T-cell (primary cell): ENCODE measurements around the gene BRD1. TPM values are rescaled to one million over a fixed set of nuclear protein-coding genes. Genes with fewer than 3 reads are reported as not detected.

Source experiments
- ATAC-seq, 4 experiments: fragments of 200-7000 bp in 3 of 4; fragments of 150-1000 bp in 1 of 4; cut with Tn5 transposase; replicated peaks in 1 of 4; 1 replicate in 3 of 4; 2 replicates in 1 of 4; pipeline ENCODE4 v1.10.0; 2021; ENCODE audit warnings: moderate library complexity in 3 of 4, mild to moderate bottlenecking in 2 of 4, moderate number of reproducible peaks in 1 of 4
- CTCF ChIA-PET, 2 donors: fragments of 300-600 bp; sonication (Branson Sonifier 250); formaldehyde crosslinking; loops; one replicate each; lab custom pipeline; 2022; ENCODE audit warnings: antibody characterized with exemption in 2 of 2; lab: Charles Lee
- POLR2A ChIA-PET, 2 donors: fragments of 300-600 bp; sonication (Branson Sonifier 250); formaldehyde crosslinking; loops; one replicate each; lab custom pipeline; 2022; ENCODE audit warnings: antibody characterized with exemption in 2 of 2; lab: Charles Lee
- DNase-seq, 35 experiments: peaks; one replicate each; pipeline versions ENCODE4 v3.0.0 to v3.0.0-alpha.2; 2013 to 2023
- H3K27ac ChIP-seq: one replicate; pipeline ENCODE4 v1.5.1; 2013; ENCODE audit warnings: low read length
- H3K27me3 ChIP-seq, 2 experiments: replicated peaks in 1 of 2; 1 replicate in 1 of 2; 2 replicates in 1 of 2; pipeline versions ENCODE4 v1.6.1 to v1.7.0; 2013; ENCODE audit warnings: low read length in 1 of 2, mixed read lengths in 1 of 2; ENCODE audit not compliant: control insufficient read depth in 2 of 2, insufficient read depth in 2 of 2; ENCODE audit errors: extremely low read depth in 1 of 2
- H3K36me3 ChIP-seq, 2 donors: 1 replicate in 1 of 2; 2 replicates in 1 of 2; pipeline versions ENCODE4 v1.6.1 to v1.7.0; 2013; ENCODE audit warnings: low read length in 1 of 2; ENCODE audit not compliant: control insufficient read depth in 2 of 2, insufficient read depth in 1 of 2; ENCODE audit errors: extremely low read depth in 1 of 2
- H3K4me1 ChIP-seq, 2 experiments: 1 replicate in 1 of 2; 2 replicates in 1 of 2; pipeline versions ENCODE4 v1.6.1 to v1.7.0; 2013; ENCODE audit warnings: low read length in 2 of 2, mixed read lengths in 1 of 2; ENCODE audit not compliant: insufficient read depth in 2 of 2, control insufficient read depth in 1 of 2; ENCODE audit errors: extremely low read depth in 1 of 2
- H3K4me3 ChIP-seq, 2 donors: 1 replicate in 1 of 2; 2 replicates in 1 of 2; pipeline versions ENCODE4 v1.5.1 to v1.7.0; 2013; ENCODE audit warnings: mild to moderate bottlenecking in 2 of 2, low read length in 1 of 2, moderate library complexity in 1 of 2; ENCODE audit not compliant: control insufficient read depth in 1 of 2; ENCODE audit errors: extremely low read depth in 1 of 2
- H3K9me3 ChIP-seq: 2 replicates; pipeline ENCODE4 v1.7.0; 2013
- H3K27ac Mint-ChIP-seq, 2 donors: one replicate each; pipeline ENCODE4 v1.8.0; 2020 to 2021; ENCODE audit warnings: mild to moderate bottlenecking in 2 of 2, mixed read lengths in 2 of 2
- H3K27me3 Mint-ChIP-seq, 2 donors: one replicate each; pipeline ENCODE4 v1.8.0; 2021 to 2022; ENCODE audit warnings: mixed read lengths in 2 of 2
- H3K36me3 Mint-ChIP-seq: one replicate; pipeline ENCODE4 v1.8.0; 2021; ENCODE audit warnings: mixed read lengths
- H3K4me1 Mint-ChIP-seq, 3 donors: one replicate each; pipeline ENCODE4 v1.8.0; 2020 to 2022; ENCODE audit warnings: mixed read lengths in 3 of 3, mild to moderate bottlenecking in 1 of 3
- H3K4me3 Mint-ChIP-seq, 3 donors: one replicate each; pipeline ENCODE4 v1.8.0; 2020 to 2022; ENCODE audit warnings: mild to moderate bottlenecking in 3 of 3, mixed read lengths in 3 of 3, moderate library complexity in 3 of 3
- H3K9me3 Mint-ChIP-seq, 3 donors: one replicate each; pipeline ENCODE4 v1.8.0; 2020 to 2022; ENCODE audit warnings: mixed read lengths in 3 of 3
- WGBS: methylation state at CpG from one replicate; pipeline ENCODE4 v1.1.5; 2013; ENCODE audit warnings: missing lambda C conversion rate; ENCODE audit not compliant: insufficient coverage; 5-methylcytosine and 5-hydroxymethylcytosine counted together
- total RNA-seq, 35 experiments: library from RNA in 6 of 35; stranded (reverse) in 6 of 35; fragments of 120-200 nt in 1 of 35; gene quantifications; one replicate each; pipeline versions ENCODE4 v1.2.1 to v1.2.4 and lab custom pipeline; 2013 to 2026

The BRD1 gene
- total RNA-seq, 5 donors from 2014 or later (not counting 1 experiment from before 2014, with no cell fraction given) = 86.4 to 140 (median 92.9) TPM

GRCh38 chr22:49749885-49750510 is 77.7 kb downstream of the BRD1 start:
- CTCF ChIA-PET = interaction anchor here in 1 of 2 donors (0.5 kb wide), 1 partner anchor 42 kb away, joined by 3 read pairs; no protein-coding TSS in a partner anchor
- no peak for DNase-seq
- 88% methylated on average over 21 of the region's 24 CpGs for WGBS

GRCh38 chr22:49749227-49749626 is 78.4 kb downstream of the BRD1 start:
- H3K4me3 Mint-ChIP-seq = no peak overlapping the region
- H3K27me3 ChIP-seq = peaks cover 0 to 31% of the 10 kb centered on the region in 2 experiments
- no peak overlapping the region for H3K4me3 ChIP-seq
- peaks cover 10% of the 10 kb centered on the region for H3K9me3 ChIP-seq
- H3K27me3 Mint-ChIP-seq = peaks cover 0 to 6% of the 10 kb centered on the region in 2 donors
- peaks cover 15% of the 10 kb centered on the region for H3K36me3 Mint-ChIP-seq
- H3K27ac ChIP-seq = no peak overlapping the region
- no peaks in the 10 kb centered on the region for H3K4me1 Mint-ChIP-seq
- ChIA-PET POLR2A (no interaction called here), CTCF (no interaction called here)
- no peaks in the 10 kb centered on the region for H3K36me3 ChIP-seq
- 93% methylated on average over 6 of the region's 9 CpGs for WGBS
- no peaks in the 10 kb centered on the region for H3K4me1 ChIP-seq
- ATAC-seq = no peak
- H3K27ac Mint-ChIP-seq = no peak overlapping the region
- DNase-seq = no peak
- peaks cover 20 to 39% (median 29%) of the 10 kb centered on the region in 3 donors for H3K9me3 Mint-ChIP-seq

More at GRCh38 chr22:49749885-49750510, 77.7 kb downstream of the BRD1 start:
- H3K36me3 ChIP-seq = no peaks in the 10 kb centered on the region
- no peak overlapping the region for H3K27ac Mint-ChIP-seq
- H3K27me3 Mint-ChIP-seq = peaks cover 0 to 6% of the 10 kb centered on the region in 2 donors
- ATAC-seq = no peak
- POLR2A ChIA-PET = no interaction called here
- no peaks in the 10 kb centered on the region for H3K4me1 Mint-ChIP-seq
- peaks cover 8% of the 10 kb centered on the region for H3K9me3 ChIP-seq
- H3K27me3 ChIP-seq = peaks cover 0 to 31% of the 10 kb centered on the region in 2 experiments
- peaks cover 16 to 33% (median 25%) of the 10 kb centered on the region in 3 donors for H3K9me3 Mint-ChIP-seq
- H3K4me3 ChIP-seq = no peak overlapping the region
- no peaks in the 10 kb centered on the region for H3K4me1 ChIP-seq
- no peak overlapping the region for H3K4me3 Mint-ChIP-seq
- H3K27ac ChIP-seq = no peak overlapping the region
- H3K36me3 Mint-ChIP-seq = peaks cover 15% of the 10 kb centered on the region

DNA sequence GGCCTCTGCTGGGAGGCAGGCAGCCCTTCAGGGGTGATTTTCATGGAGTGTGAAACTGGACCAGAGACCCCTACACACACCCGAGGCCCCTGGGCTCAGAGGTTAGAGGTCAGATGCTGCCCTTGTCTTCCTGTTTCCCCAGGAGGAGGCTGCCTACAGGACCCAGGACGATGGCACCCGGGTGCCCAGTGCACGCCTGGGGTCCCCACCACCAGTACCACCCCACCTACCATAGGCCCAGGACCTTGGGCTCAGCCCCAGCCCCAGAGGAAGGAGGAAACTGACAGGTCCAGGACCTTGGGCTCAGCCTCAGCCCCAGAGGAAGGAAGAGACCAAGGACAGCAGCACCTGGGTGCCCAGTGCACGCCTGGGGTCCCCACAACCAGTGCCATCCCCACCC is 79.2 kb downstream of the BRD1 start:
- H3K27ac ChIP-seq = no peak overlapping the region
- no peaks in the 10 kb centered on the region for H3K36me3 ChIP-seq
- DNase-seq (no peak), ATAC-seq (no peak)
- ChIA-PET POLR2A (no interaction called here), CTCF (no interaction called here)
- 100% methylated on average over 1 of the region's 5 CpGs for WGBS
- Mint-ChIP-seq H3K27ac (no peak overlapping the region), H3K27me3 (peaks cover 0 to 10% of the 10 kb centered on the region in 2 donors), H3K4me1 (no peaks in the 10 kb centered on the region), H3K36me3 (peaks cover 15% of the 10 kb centered on the region), H3K4me3 (no peak overlapping the region), H3K9me3 (peaks cover 20 to 42% (median 29%) of the 10 kb centered on the region in 3 donors)
- peaks cover 0 to 31% of the 10 kb centered on the region in 2 experiments for H3K27me3 ChIP-seq
- peaks cover 10% of the 10 kb centered on the region for H3K9me3 ChIP-seq
- H3K4me3 ChIP-seq = no peak overlapping the region
- no peaks in the 10 kb centered on the region for H3K4me1 ChIP-seq

DNA sequence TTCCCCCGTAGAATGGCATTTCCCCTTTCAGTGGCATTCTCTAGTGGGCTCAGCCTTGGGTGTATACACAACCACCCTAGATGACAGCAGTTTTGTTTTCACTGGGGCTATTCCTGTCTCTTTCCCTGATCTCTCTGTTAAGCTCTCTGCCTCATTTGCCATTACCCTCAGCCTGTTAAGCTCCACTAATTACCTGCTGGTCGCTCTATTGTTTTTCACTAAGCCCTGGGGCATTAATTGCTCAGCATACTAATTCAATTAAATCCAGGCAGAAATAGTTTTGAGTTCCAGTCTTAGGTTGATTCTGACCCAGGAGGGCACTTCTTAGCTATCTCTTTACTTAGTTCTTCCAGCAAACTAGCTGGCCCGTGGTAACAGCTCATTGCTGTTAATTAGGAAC is 80.0 kb downstream of the BRD1 start:
- Mint-ChIP-seq H3K27me3 (peaks cover 1 to 10% of the 10 kb centered on the region in 2 donors), H3K4me1 (no peaks in the 10 kb centered on the region), H3K36me3 (peaks cover 15% of the 10 kb centered on the region), H3K27ac (no peak overlapping the region), H3K4me3 (no peak overlapping the region), H3K9me3 (peaks cover 20 to 42% (median 29%) of the 10 kb centered on the region in 3 donors)
- ChIA-PET POLR2A (no interaction called here), CTCF (no interaction called here)
- Histone ChIP-seq H3K4me1 (no peaks in the 10 kb centered on the region), H3K27ac (no peak overlapping the region), H3K27me3 (peaks cover 0 to 30% of the 10 kb centered on the region in 2 experiments), H3K9me3 (peaks cover 10% of the 10 kb centered on the region), H3K36me3 (no peaks in the 10 kb centered on the region), H3K4me3 (no peak overlapping the region)
- DNase-seq = no peak
- ATAC-seq = no peak
- WGBS = no CpG with 5 or more reads among the region's 3 CpGs

DNA sequence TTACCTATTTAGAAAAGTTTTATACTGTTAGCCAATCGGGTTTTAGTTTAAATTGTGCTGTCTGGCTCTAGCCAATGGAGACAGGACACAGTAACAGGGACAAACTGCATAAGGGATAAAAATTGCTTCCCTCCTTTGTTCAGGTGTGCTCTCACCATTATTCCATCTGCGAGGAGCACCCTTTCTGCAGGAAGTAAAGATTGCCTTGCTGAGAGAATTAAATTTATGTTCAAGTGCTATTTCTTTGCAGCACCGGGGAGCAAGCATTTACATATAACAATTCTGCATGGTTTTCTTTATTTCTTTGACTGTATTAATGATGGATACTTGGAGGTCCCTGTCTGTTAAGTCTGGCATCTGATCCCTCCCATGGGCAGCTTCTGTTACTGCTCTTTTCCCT is 80.5 kb downstream of the BRD1 start:
- H3K27ac Mint-ChIP-seq = no peak overlapping the region
- peaks cover 0 to 26% of the 10 kb centered on the region in 2 experiments for H3K27me3 ChIP-seq
- H3K27ac ChIP-seq = no peak overlapping the region
- no peak overlapping the region for H3K4me3 ChIP-seq
- peaks cover 20 to 42% (median 29%) of the 10 kb centered on the region in 3 donors for H3K9me3 Mint-ChIP-seq
- no peak overlapping the region for H3K4me3 Mint-ChIP-seq
- no peak for DNase-seq
- no peaks in the 10 kb centered on the region for H3K36me3 ChIP-seq
- CTCF ChIA-PET = no interaction called here
- POLR2A ChIA-PET = no interaction called here
- peaks cover 4 to 13% of the 10 kb centered on the region in 2 donors for H3K27me3 Mint-ChIP-seq
- H3K9me3 ChIP-seq = peaks cover 10% of the 10 kb centered on the region
- peaks cover 15% of the 10 kb centered on the region for H3K36me3 Mint-ChIP-seq
- H3K4me1 ChIP-seq = no peaks in the 10 kb centered on the region
- no peaks in the 10 kb centered on the region for H3K4me1 Mint-ChIP-seq
- ATAC-seq = no peak
- WGBS = no CpG with 5 or more reads among the region's 3 CpGs

GRCh38 chr22:49746065-49746464 is 81.6 kb downstream of the BRD1 start:
- WGBS = 92% methylated on average over 2 of the region's 3 CpGs
- ATAC-seq (no peak), DNase-seq (no peak)
- no peaks in the 10 kb centered on the region for H3K4me1 ChIP-seq
- POLR2A ChIA-PET = no interaction called here
- Mint-ChIP-seq H3K36me3 (peaks cover 15% of the 10 kb centered on the region), H3K4me1 (no peaks in the 10 kb centered on the region), H3K9me3 (peaks cover 20 to 42% (median 29%) of the 10 kb centered on the region in 3 donors), H3K27ac (peak overlapping the region in 1 of 2 donors; percentile 13), H3K4me3 (no peak overlapping the region), H3K27me3 (peaks cover 4 to 12% of the 10 kb centered on the region in 2 donors)
- peaks cover 0 to 22% of the 10 kb centered on the region in 2 experiments for H3K27me3 ChIP-seq
- H3K36me3 ChIP-seq = no peaks in the 10 kb centered on the region
- H3K9me3 ChIP-seq = peaks cover 10% of the 10 kb centered on the region
- CTCF ChIA-PET = no interaction called here
- H3K4me3 ChIP-seq = no peak overlapping the region
- no peak overlapping the region for H3K27ac ChIP-seq
